H9 (cell line): ENCODE results near the gene NHLRC4. TPM values are rescaled to one million over a fixed set of nuclear protein-coding genes. Genes with fewer than 3 reads are reported as not detected.

ENCODE experiments used
- DNase-seq: peaks from one replicate; pipeline ENCODE4 v3.0.0-alpha.2; 2017
- H2AFZ ChIP-seq: one replicate; pipeline ENCODE4 v1.6.1; 2013; ENCODE audit warnings: mild to moderate bottlenecking, low read length, control low read depth, moderate library complexity
- H2AK5ac ChIP-seq: 2 replicates; pipeline ENCODE4 v1.6.1; 2013; ENCODE audit warnings: low read length, control low read depth, mixed read lengths; ENCODE audit not compliant: insufficient read length
- H2BK120ac ChIP-seq: one replicate; pipeline ENCODE4 v1.6.1; 2013; ENCODE audit warnings: low read depth, mild to moderate bottlenecking, low read length, control low read depth, inconsistent platforms; ENCODE audit not compliant: poor library complexity, severe bottlenecking
- H2BK12ac ChIP-seq: 2 replicates; pipeline ENCODE4 v1.6.1; 2013; ENCODE audit warnings: low read length, control low read depth, mixed read lengths, low read depth; ENCODE audit not compliant: insufficient read length
- H2BK15ac ChIP-seq: 2 replicates; pipeline ENCODE4 v1.6.1; 2013; ENCODE audit warnings: low read depth, low read length, control low read depth
- H2BK20ac ChIP-seq: one replicate; pipeline ENCODE4 v1.6.1; 2013; ENCODE audit warnings: low read depth, mild to moderate bottlenecking, low read length, control low read depth, inconsistent platforms; ENCODE audit not compliant: poor library complexity, severe bottlenecking
- H2BK5ac ChIP-seq: 2 replicates; pipeline ENCODE4 v1.6.1; 2013; ENCODE audit warnings: low read length, control low read depth, mixed read lengths; ENCODE audit not compliant: insufficient read length
- H3K14ac ChIP-seq: 2 replicates; pipeline ENCODE4 v1.6.1; 2013; ENCODE audit warnings: low read length, control low read depth; ENCODE audit not compliant: insufficient read depth
- H3K18ac ChIP-seq: 2 replicates; pipeline ENCODE4 v1.6.1; 2013; ENCODE audit warnings: low read depth, mild to moderate bottlenecking, mixed read lengths, low read length, control low read depth; ENCODE audit not compliant: insufficient read length
- H3K23ac ChIP-seq: 2 replicates; pipeline ENCODE4 v1.6.1; 2013; ENCODE audit warnings: low read length, control low read depth, mixed read lengths, low read depth; ENCODE audit not compliant: insufficient read length
- H3K23me2 ChIP-seq: 2 replicates; pipeline ENCODE4 v1.6.1; 2013; ENCODE audit warnings: low read depth, mild to moderate bottlenecking, mixed read lengths, low read length, control low read depth; ENCODE audit not compliant: insufficient read length, poor library complexity, severe bottlenecking
- H3K27ac ChIP-seq: 2 replicates; pipeline ENCODE4 v1.5.1; 2013; ENCODE audit warnings: low read length, control low read depth, mixed read lengths, low read depth; ENCODE audit not compliant: insufficient read length
- H3K27me3 ChIP-seq: 2 replicates; pipeline ENCODE4 v1.6.1; 2013; ENCODE audit warnings: low read length, control low read depth, inconsistent platforms; ENCODE audit not compliant: insufficient read depth
- H3K4ac ChIP-seq: 2 replicates; pipeline ENCODE4 v1.6.1; 2013; ENCODE audit warnings: low read depth, mild to moderate bottlenecking, control low read depth, inconsistent platforms, low read length, moderate library complexity
- H3K4me1 ChIP-seq: 2 replicates; pipeline ENCODE4 v1.6.1; 2013; ENCODE audit warnings: low read length, control low read depth, inconsistent platforms; ENCODE audit not compliant: insufficient read depth
- H3K4me2 ChIP-seq: 2 replicates; pipeline ENCODE4 v1.6.1; 2013; ENCODE audit warnings: low read length, control low read depth, mixed read lengths; ENCODE audit not compliant: insufficient read length, insufficient read depth
- H3K56ac ChIP-seq: 2 replicates; pipeline ENCODE4 v1.6.1; 2013; ENCODE audit warnings: low read depth, mild to moderate bottlenecking, mixed read lengths, low read length, control low read depth; ENCODE audit not compliant: insufficient read length
- H3K79me1 ChIP-seq: 2 replicates; pipeline ENCODE4 v1.6.1; 2013; ENCODE audit warnings: low read depth, mild to moderate bottlenecking, moderate library complexity, low read length, control low read depth, inconsistent platforms; ENCODE audit not compliant: insufficient read depth, poor library complexity, severe bottlenecking
- H3K79me2 ChIP-seq: 2 replicates; pipeline ENCODE4 v1.6.1; 2013; ENCODE audit warnings: low read length, control low read depth, inconsistent platforms; ENCODE audit not compliant: insufficient read depth
- H3K9ac ChIP-seq: 2 replicates; pipeline ENCODE4 v1.6.1; 2013; ENCODE audit warnings: low read length, control low read depth, mixed read lengths; ENCODE audit not compliant: insufficient read length; ENCODE audit errors: extremely low read depth
- H3K9me3 ChIP-seq: one replicate; pipeline ENCODE4 v1.6.1; 2013; ENCODE audit warnings: low read depth, low read length, inconsistent platforms; ENCODE audit not compliant: control insufficient read depth
- H3T11ph ChIP-seq: one replicate; pipeline ENCODE4 v1.6.1; 2013; ENCODE audit warnings: mild to moderate bottlenecking, low read length, control low read depth, inconsistent platforms
- H4K20me1 ChIP-seq: one replicate; pipeline ENCODE4 v1.6.1; 2013; ENCODE audit not compliant: control insufficient read depth, insufficient read length, insufficient read depth
- H4K5ac ChIP-seq: 2 replicates; pipeline ENCODE4 v1.6.1; 2013; ENCODE audit warnings: low read depth, mild to moderate bottlenecking, mixed read lengths, low read length, control low read depth; ENCODE audit not compliant: insufficient read length
- H4K8ac ChIP-seq: replicated peaks from 2 replicates; pipeline ENCODE4 v1.6.1; 2013; ENCODE audit warnings: low read length, control low read depth, mixed read lengths, low read depth; ENCODE audit not compliant: insufficient read length
- H4K91ac ChIP-seq: 2 replicates; pipeline ENCODE4 v1.6.1; 2013; ENCODE audit warnings: low read depth, mild to moderate bottlenecking, moderate library complexity, mixed read lengths, low read length, control low read depth; ENCODE audit not compliant: insufficient read length
- H3K27ac Mint-ChIP-seq, 3 experiments: 2 replicates in 2 of 3; 3 replicates in 1 of 3; pipeline ENCODE4 v1.8.0; 2020 to 2021; ENCODE audit warnings: mixed read lengths in 3 of 3, mild to moderate bottlenecking in 1 of 3, moderate library complexity in 1 of 3
- H3K27me3 Mint-ChIP-seq: 2 replicates; pipeline ENCODE4 v1.8.0; 2021; ENCODE audit warnings: low read depth, mild to moderate bottlenecking, moderate library complexity, mixed read lengths
- H3K36me3 Mint-ChIP-seq, 3 experiments: 2 replicates in 2 of 3; 3 replicates in 1 of 3; pipeline ENCODE4 v1.8.0; 2020 to 2021; ENCODE audit warnings: low read depth in 3 of 3, mixed read lengths in 3 of 3; ENCODE audit not compliant: insufficient read depth in 1 of 3
- H3K4me1 Mint-ChIP-seq, 2 experiments: 2 replicates each; pipeline ENCODE4 v1.8.0; 2020; ENCODE audit warnings: mixed read lengths in 2 of 2
- H3K4me3 Mint-ChIP-seq, 2 experiments: 2 replicates in 1 of 2; 3 replicates in 1 of 2; pipeline ENCODE4 v1.8.0; 2020 to 2021; ENCODE audit warnings: mild to moderate bottlenecking in 2 of 2, mixed read lengths in 2 of 2, moderate library complexity in 1 of 2
- H3K9me3 Mint-ChIP-seq, 2 experiments: 2 replicates in 1 of 2; 3 replicates in 1 of 2; pipeline ENCODE4 v1.8.0; 2020; ENCODE audit warnings: mild to moderate bottlenecking in 2 of 2, mixed read lengths in 2 of 2, moderate library complexity in 1 of 2
- CTCF ChIP-seq: fragments of 200-600 bp; sonication (generic); conservative IDR thresholded peaks from 3 replicates; pipeline ENCODE4 v1.8.0; 2021; ENCODE audit warnings: antibody characterized with exemption, mild to moderate bottlenecking
- WGBS: extraction: QIAGEN DNeasy Blood & Tissue Kit; methylation state at CpG from one replicate; pipeline ENCODE4 v1.1.7; 2013; ENCODE audit warnings: missing lambda C conversion rate, low lambda C conversion rate, mixed read lengths; ENCODE audit not compliant: insufficient read length; ENCODE audit errors: extremely low coverage; 5-methylcytosine and 5-hydroxymethylcytosine counted together
- total RNA-seq: library from RNA; stranded (reverse); gene quantifications from 2 replicates; pipeline ENCODE4 v1.2.1, GENCODE V29; 2021

The NHLRC4 gene
- total RNA-seq, 1 experiment from 2014 or later = 0.42 TPM

- WGBS = no CpG with 5 or more reads among the region's 16 CpGs
- H3K4ac ChIP-seq = no peak overlapping the region
- no peak overlapping the region for H2BK120ac ChIP-seq
- H3K27ac ChIP-seq = no peak overlapping the region
- H2BK15ac ChIP-seq = no peak overlapping the region
- no peaks in the 10 kb centered on the region for H4K20me1 ChIP-seq
- no peak overlapping the region for H3T11ph ChIP-seq
- DNase-seq = no peak
- H3K14ac ChIP-seq = no peak overlapping the region
- peaks cover 13 to 28% of the 10 kb centered on the region in 2 experiments for H3K4me1 Mint-ChIP-seq
- peak overlapping the region in 1 of 2 experiments; percentile 51; a peak in 2 of 5 replicates for H3K4me3 Mint-ChIP-seq
- no peak overlapping the region for H4K5ac ChIP-seq
- peaks cover 7% of the 10 kb centered on the region; the same call in 1 of the 2 replicates for H3K27me3 ChIP-seq
- no peak overlapping the region for H3K27ac Mint-ChIP-seq
- no peak overlapping the region for H3K23ac ChIP-seq
- H3K9ac ChIP-seq = no peak overlapping the region
- no peaks in the 10 kb centered on the region for H3K79me1 ChIP-seq
- H3K23me2 ChIP-seq = peaks cover 5% of the 10 kb centered on the region
- no peak overlapping the region for H2AFZ ChIP-seq
- H3K36me3 Mint-ChIP-seq = peaks cover 0 to 4% (median 4%) of the 10 kb centered on the region in 3 experiments; a peak in 4 of 7 replicates
- no peaks in the 10 kb centered on the region; the same call in 1 of the 2 replicates for H3K4me1 ChIP-seq
- H2BK12ac ChIP-seq = no peak overlapping the region
- no peak overlapping the region for H4K8ac ChIP-seq
- no peak overlapping the region for H3K56ac ChIP-seq
- no peak overlapping the region for H3K4me2 ChIP-seq
- H4K91ac ChIP-seq = no peak overlapping the region
- H3K79me2 ChIP-seq = no peaks in the 10 kb centered on the region; the same call in 1 of the 2 replicates
- no peak overlapping the region for H2BK5ac ChIP-seq
- TF ChIP-seq CTCF = no peak
- peaks cover 39% of the 10 kb centered on the region for H3K27me3 Mint-ChIP-seq
- 0 out of 5 replicates have a peak, but pooled peaks cover 0 to 3% of the 10 kb centered on the region in 2 experiments for H3K9me3 Mint-ChIP-seq
- H2AK5ac ChIP-seq = no peak overlapping the region
- H2BK20ac ChIP-seq = no peak overlapping the region
- no peak overlapping the region for H3K18ac ChIP-seq
- no peaks in the 10 kb centered on the region for H3K9me3 ChIP-seq
Measured at GRCh38 chr16:586047-586644, 19.3 kb downstream of the NHLRC4 start.
